Left lung (tissue), 10 donors: ENCODE data around the gene ITGB5. TPM values are rescaled to one million over a fixed set of nuclear protein-coding genes. Genes with fewer than 3 reads are reported as not detected.

Experiments
- ATAC-seq: fragments of 200-7000 bp; cut with Tn5 transposase; one replicate; pipeline ENCODE4 v1.9.1; 2020; ENCODE audit warnings: moderate library complexity
- DNase-seq, 4 donors: peaks; one replicate each; pipeline ENCODE4 v3.0.0-alpha.2; 2013 to 2020
- H3K27ac ChIP-seq, 2 donors: fragments of 200-600 bp; sonication (generic) in 1 of 2; one replicate each; pipeline versions ENCODE4 v1.5.0 to v1.8.0; 2020 to 2021
- H3K27me3 ChIP-seq, 2 donors: fragments of 200-600 bp; sonication (generic) in 1 of 2; one replicate each; pipeline versions ENCODE4 v1.5.0 to v1.8.0; 2020 to 2021
- H3K36me3 ChIP-seq, 2 donors: fragments of 200-600 bp; sonication (generic) in 1 of 2; one replicate each; pipeline versions ENCODE4 v1.5.0 to v1.8.0; 2020 to 2021
- H3K4me1 ChIP-seq, 2 donors: fragments of 200-600 bp; one replicate each; pipeline ENCODE4 v1.8.0; 2021
- H3K4me3 ChIP-seq, 2 donors: fragments of 200-600 bp; sonication (generic) in 1 of 2; one replicate each; pipeline versions ENCODE4 v1.5.0 to v1.8.0; 2020 to 2021; ENCODE audit warnings: mild to moderate bottlenecking in 1 of 2
- H3K9me3 ChIP-seq, 2 donors: fragments of 200-600 bp; sonication (generic) in 1 of 2; one replicate each; pipeline versions ENCODE4 v1.5.0 to v1.8.0; 2020 to 2021
- CTCF ChIP-seq, 2 donors: fragments of 200-600 bp; sonication (generic) in 1 of 2; IDR thresholded peaks; one replicate each; pipeline versions ENCODE4 v1.5.0 to v1.8.0; 2021; ENCODE audit warnings: antibody characterized with exemption in 2 of 2
- intact Hi-C, 2 donors: fragments of 100-400 bp; cut with DNase I; formaldehyde crosslinking; loops; one replicate each; pipeline versions ENCODE4 v1.11.2 to v1.14.2; 2022
- polyA plus RNA-seq, 6 donors: library from polyadenylated mRNA; unstranded; fragments of 120-200 nt; gene quantifications; one replicate each; pipeline ENCODE4 v1.2.1, GENCODE V29; 2013; ENCODE audit not compliant: insufficient read length in 6 of 6
- total RNA-seq, 2 donors: library from RNA; stranded (reverse); fragmentation: NEBNext Ultra II Directional; extraction: Animal tissue kit (Norgen Biotek cat#: 25700); gene quantifications; one replicate each; pipeline ENCODE4 v1.2.1, GENCODE V29; 2021
- donor health status: DM: no; HTN: yes; CAD: no.
- donor health status: DM: no; HTN: no; CAD: no.

Gene ITGB5
- total and polyA plus RNA-seq, 8 donors = 54.8 to 142 (median 67.4) TPM

- no peaks in the 10 kb centered on the region for H3K9me3 ChIP-seq
- no peak overlapping the region for H3K27ac ChIP-seq
- intact Hi-C loops = no loop called here
- peaks cover 0 to 20% of the 10 kb centered on the region in 2 donors for H3K36me3 ChIP-seq
- TF ChIP-seq CTCF (IDR thresholded peaks at IDR 0.05) = no peak
- peaks cover 9 to 16% of the 10 kb centered on the region in 2 donors for H3K4me1 ChIP-seq
- ATAC-seq (no peak), DNase-seq (no peak)
- no peak overlapping the region for H3K4me3 ChIP-seq
- H3K27me3 ChIP-seq = no peaks in the 10 kb centered on the region
Observed at GRCh38 chr3:124771083-124771445, 116.1 kb downstream of the ITGB5 start.

- ATAC-seq = no peak
- H3K27me3 ChIP-seq = no peaks in the 10 kb centered on the region
- no peak for TF ChIP-seq CTCF (IDR thresholded peaks at IDR 0.05)
- peaks cover 9 to 16% of the 10 kb centered on the region in 2 donors for H3K4me1 ChIP-seq
- DNase-seq = no peak
- intact Hi-C loops = no loop called here
- peaks cover 0 to 24% of the 10 kb centered on the region in 2 donors for H3K36me3 ChIP-seq
- no peak overlapping the region for H3K27ac ChIP-seq
- H3K4me3 ChIP-seq = no peak overlapping the region
- H3K9me3 ChIP-seq = no peaks in the 10 kb centered on the region
Observed at GRCh38 chr3:124770336-124771082, 116.7 kb downstream of the ITGB5 start.

GRCh38 chr3:124769462-124769861, 117.7 kb downstream of the ITGB5 start:
- peaks cover 0 to 34% of the 10 kb centered on the region in 2 donors for H3K36me3 ChIP-seq
- H3K4me3 ChIP-seq = no peak overlapping the region
- peaks cover 9 to 16% of the 10 kb centered on the region in 2 donors for H3K4me1 ChIP-seq
- DNase-seq (no peak), ATAC-seq (no peak)
- TF ChIP-seq CTCF (IDR thresholded peaks at IDR 0.05) = no peak
- H3K27ac ChIP-seq = no peak overlapping the region
- H3K27me3 ChIP-seq = no peaks in the 10 kb centered on the region
- H3K9me3 ChIP-seq = no peaks in the 10 kb centered on the region
- intact Hi-C loops = loop anchor here in 1 of 2 donors (10.0 kb wide), 1 partner anchor 135 kb away; no protein-coding TSS in a partner anchor

- peaks cover 9 to 16% of the 10 kb centered on the region in 2 donors for H3K4me1 ChIP-seq
- no peak overlapping the region for H3K4me3 ChIP-seq
- peaks cover 0 to 39% of the 10 kb centered on the region in 2 donors for H3K36me3 ChIP-seq
- ATAC-seq (peak; percentile 61), DNase-seq (no peak)
- no peaks in the 10 kb centered on the region for H3K27me3 ChIP-seq
- no peak overlapping the region for H3K27ac ChIP-seq
- no peaks in the 10 kb centered on the region for H3K9me3 ChIP-seq
- intact Hi-C loops = loop anchor here in 1 of 2 donors (10.0 kb wide), 1 partner anchor 136 kb away; no protein-coding TSS in a partner anchor
- no peak for TF ChIP-seq CTCF (IDR thresholded peaks at IDR 0.05)
Observed at GRCh38 chr3:124768812-124769211, 118.4 kb downstream of the ITGB5 start.

- intact Hi-C loops = loop anchor here in 1 of 2 donors (10.0 kb wide), 1 partner anchor 137 kb away; no protein-coding TSS in a partner anchor
- TF ChIP-seq CTCF (IDR thresholded peaks at IDR 0.05) = no peak
- no peak overlapping the region for H3K27ac ChIP-seq
Observed at GRCh38 chr3:124767691-124768090, 119.5 kb downstream of the ITGB5 start.

More at GRCh38 chr3:124767691-124768090, 119.5 kb downstream of the ITGB5 start:
- Histone ChIP-seq H3K4me1 (peaks cover 8 to 11% of the 10 kb centered on the region in 2 donors), H3K4me3 (no peak overlapping the region), H3K36me3 (peaks cover 0 to 48% of the 10 kb centered on the region in 2 donors), H3K9me3 (no peaks in the 10 kb centered on the region), H3K27me3 (no peaks in the 10 kb centered on the region)
- DNase-seq (no peak), ATAC-seq (no peak)
